Lower lobe of right lung (tissue), 2 donors: ENCODE data around the gene GRIK1. TPM values are rescaled to one million over a fixed set of nuclear protein-coding genes. Genes with fewer than 3 reads are reported as not detected.

Experiments used
- ATAC-seq, 2 donors: fragments of 200-7000 bp; cut with Tn5 transposase; one replicate each; pipeline ENCODE4 v1.9.1; 2020 to 2022; ENCODE audit warnings: mild to moderate bottlenecking in 2 of 2, moderate library complexity in 2 of 2
- DNase-seq: peaks from one replicate; pipeline ENCODE4 v3.0.0-alpha.2; 2020
- H3K27ac ChIP-seq: fragments of 200-600 bp; one replicate; pipeline ENCODE4 v1.8.0; 2022
- H3K27me3 ChIP-seq: fragments of 200-600 bp; one replicate; pipeline ENCODE4 v1.8.0; 2022; ENCODE audit warnings: low read depth
- H3K36me3 ChIP-seq: fragments of 200-600 bp; one replicate; pipeline ENCODE4 v1.8.0; 2022; ENCODE audit warnings: mild to moderate bottlenecking
- H3K4me1 ChIP-seq: fragments of 200-600 bp; one replicate; pipeline ENCODE4 v1.8.0; 2022
- H3K4me3 ChIP-seq: fragments of 200-600 bp; one replicate; pipeline ENCODE4 v1.8.0; 2022; ENCODE audit warnings: mild to moderate bottlenecking
- H3K9me3 ChIP-seq: fragments of 200-600 bp; one replicate; pipeline ENCODE4 v1.8.0; 2022
- CTCF ChIP-seq: fragments of 200-600 bp; IDR thresholded peaks from one replicate; pipeline ENCODE4 v1.8.0; 2022; ENCODE audit warnings: antibody characterized with exemption, mild to moderate bottlenecking
- intact Hi-C: fragments of 100-400 bp; cut with DNase I; formaldehyde crosslinking; loops from one replicate; pipeline ENCODE4 v1.11.0; 2022
- total RNA-seq: library from RNA; stranded (reverse); fragmentation: NEBNext Ultra II Directional; extraction: Animal tissue kit (Norgen Biotek cat#: 25700); gene quantifications from one replicate; pipeline ENCODE4 v1.2.1, GENCODE V29; 2021
- donor health status: DM: no; HTN: yes; CAD: no; lungs with severe emphysema.

The GRIK1 gene
- total RNA-seq, 1 donor from 2014 or later, result not detected

GRCh38 chr21:29643289-29643688 is 296.5 kb downstream of the GRIK1 start:
- H3K27me3 ChIP-seq, result no peaks in the 10 kb centered on the region
- no peak for ATAC-seq
- H3K9me3 ChIP-seq, result no peaks in the 10 kb centered on the region
- DNase-seq, result no peak
- intact Hi-C loops, result no loop called here
- no peaks in the 10 kb centered on the region for H3K4me1 ChIP-seq
- no peak overlapping the region for H3K27ac ChIP-seq
- H3K36me3 ChIP-seq, result no peaks in the 10 kb centered on the region
- TF ChIP-seq CTCF, result no peak
- no peak overlapping the region for H3K4me3 ChIP-seq

- no peak for TF ChIP-seq CTCF
- H3K4me3 ChIP-seq, result no peak overlapping the region
- no peaks in the 10 kb centered on the region for H3K27me3 ChIP-seq
- no peak for DNase-seq
- intact Hi-C loops, result no loop called here
- no peak for ATAC-seq
- no peaks in the 10 kb centered on the region for H3K36me3 ChIP-seq
- H3K9me3 ChIP-seq, result no peaks in the 10 kb centered on the region
- no peaks in the 10 kb centered on the region for H3K4me1 ChIP-seq
- no peak overlapping the region for H3K27ac ChIP-seq
Measured at GRCh38 chr21:29642551-29643245, 297.1 kb downstream of the GRIK1 start.

DNA sequence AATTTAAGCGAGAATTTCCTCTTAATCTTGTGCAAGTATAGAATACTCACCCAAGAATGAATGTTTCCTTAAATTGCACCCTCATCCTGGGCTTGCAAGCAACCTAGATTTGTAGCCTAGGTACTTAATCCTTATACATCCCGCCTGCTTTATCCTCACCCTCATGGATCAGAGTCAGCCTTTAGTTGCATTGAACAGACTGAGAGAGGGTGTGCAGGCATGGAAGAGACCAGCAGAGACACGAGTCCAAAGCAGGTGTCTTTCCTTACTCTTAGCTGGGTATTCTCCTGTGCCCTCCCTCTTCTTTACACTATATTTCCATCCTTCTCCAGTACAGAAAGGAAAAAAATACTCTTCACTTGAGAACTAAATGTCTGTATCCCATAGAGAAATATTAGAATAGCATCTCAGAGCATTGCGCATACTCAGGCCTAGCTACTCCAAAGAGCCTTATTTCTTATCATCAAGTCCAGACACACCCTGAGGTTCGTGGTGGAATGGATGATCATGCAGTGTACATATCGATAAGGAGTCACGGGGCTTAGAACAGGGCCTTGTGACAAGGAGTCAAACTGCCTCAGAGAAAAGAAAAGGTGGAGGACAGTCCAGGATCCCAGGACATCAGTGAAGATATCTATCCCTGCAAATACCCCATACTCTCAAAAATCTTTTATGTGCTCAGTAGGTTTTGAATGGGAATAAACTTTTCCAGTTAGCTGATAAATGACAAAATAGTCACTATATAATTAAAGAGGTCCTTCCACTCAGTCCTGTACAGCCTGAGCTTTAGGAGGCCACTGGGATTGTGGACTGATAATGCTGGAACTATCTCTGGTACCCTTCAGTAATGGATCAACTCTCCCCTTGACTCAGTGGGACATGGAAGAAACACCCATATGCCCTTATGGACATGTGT is 297.9 kb downstream of the GRIK1 start:
- intact Hi-C loops, result no loop called here
- Histone ChIP-seq H3K9me3 (no peaks in the 10 kb centered on the region), H3K27ac (no peak overlapping the region), H3K4me1 (no peaks in the 10 kb centered on the region), H3K36me3 (no peaks in the 10 kb centered on the region), H3K27me3 (no peaks in the 10 kb centered on the region), H3K4me3 (no peak overlapping the region)
- no peak for TF ChIP-seq CTCF
- ATAC-seq, result no peak
- no peak for DNase-seq

GRCh38 chr21:29641001-29641634 is 298.7 kb downstream of the GRIK1 start:
- no peaks in the 10 kb centered on the region for H3K36me3 ChIP-seq
- no peak overlapping the region for H3K27ac ChIP-seq
- intact Hi-C loops, result no loop called here
- DNase-seq, result no peak
- no peak overlapping the region for H3K4me3 ChIP-seq
- no peaks in the 10 kb centered on the region for H3K9me3 ChIP-seq
- TF ChIP-seq CTCF, result no peak
- ATAC-seq, result no peak
- no peaks in the 10 kb centered on the region for H3K4me1 ChIP-seq
- no peaks in the 10 kb centered on the region for H3K27me3 ChIP-seq

- H3K27ac ChIP-seq, result no peak overlapping the region
Measured at GRCh38 chr21:29640080-29640508, 299.7 kb downstream of the GRIK1 start.

More at GRCh38 chr21:29640080-29640508, 299.7 kb downstream of the GRIK1 start:
- no peak for DNase-seq
- Histone ChIP-seq H3K9me3 (no peaks in the 10 kb centered on the region), H3K4me3 (no peak overlapping the region), H3K4me1 (no peaks in the 10 kb centered on the region), H3K36me3 (no peaks in the 10 kb centered on the region), H3K27me3 (no peaks in the 10 kb centered on the region)
- TF ChIP-seq CTCF, result no peak
- no peak for ATAC-seq
- intact Hi-C loops, result no loop called here
